Left lung (tissue), 10 donors: ENCODE results near the gene HEXIM1. TPM values are rescaled to one million over a fixed set of nuclear protein-coding genes. Genes with fewer than 3 reads are reported as not detected.
A peak's percentile ranks its signal among the peaks of the same experiment; 100 is the strongest.

ENCODE experiments used
- ATAC-seq: fragments of 200-7000 bp; cut with Tn5 transposase; one replicate; pipeline ENCODE4 v1.9.1; 2020; ENCODE audit warnings: moderate library complexity
- DNase-seq, 4 donors: peaks; one replicate each; pipeline ENCODE4 v3.0.0-alpha.2; 2013 to 2020
- H3K27ac ChIP-seq, 2 donors: fragments of 200-600 bp; sonication (generic) in 1 of 2; one replicate each; pipeline versions ENCODE4 v1.5.0 to v1.8.0; 2020 to 2021
- H3K27me3 ChIP-seq, 2 donors: fragments of 200-600 bp; sonication (generic) in 1 of 2; one replicate each; pipeline versions ENCODE4 v1.5.0 to v1.8.0; 2020 to 2021
- H3K36me3 ChIP-seq, 2 donors: fragments of 200-600 bp; sonication (generic) in 1 of 2; one replicate each; pipeline versions ENCODE4 v1.5.0 to v1.8.0; 2020 to 2021
- H3K4me1 ChIP-seq, 2 donors: fragments of 200-600 bp; one replicate each; pipeline ENCODE4 v1.8.0; 2021
- H3K4me3 ChIP-seq, 2 donors: fragments of 200-600 bp; sonication (generic) in 1 of 2; one replicate each; pipeline versions ENCODE4 v1.5.0 to v1.8.0; 2020 to 2021; ENCODE audit warnings: mild to moderate bottlenecking in 1 of 2
- H3K9me3 ChIP-seq, 2 donors: fragments of 200-600 bp; sonication (generic) in 1 of 2; one replicate each; pipeline versions ENCODE4 v1.5.0 to v1.8.0; 2020 to 2021
- intact Hi-C, 2 donors: fragments of 100-400 bp; cut with DNase I; formaldehyde crosslinking; loops; one replicate each; pipeline versions ENCODE4 v1.11.2 to v1.14.2; 2022
- polyA plus RNA-seq, 6 donors: library from polyadenylated mRNA; unstranded; fragments of 120-200 nt; gene quantifications; one replicate each; pipeline ENCODE4 v1.2.1, GENCODE V29; 2013; ENCODE audit not compliant: insufficient read length in 6 of 6
- total RNA-seq, 2 donors: library from RNA; stranded (reverse); fragmentation: NEBNext Ultra II Directional; extraction: Animal tissue kit (Norgen Biotek cat#: 25700); gene quantifications; one replicate each; pipeline ENCODE4 v1.2.1, GENCODE V29; 2021
- TF ChIP-seq, protein P1 (sequence below), 2 donors: fragments of 200-600 bp; sonication (generic) in 1 of 2; IDR thresholded peaks; one replicate each; pipeline versions ENCODE4 v1.5.0 to v1.8.0; 2021; ENCODE audit warnings: antibody characterized with exemption in 2 of 2
- donor health status: DM: no; HTN: yes; CAD: no.
- donor health status: DM: no; HTN: no; CAD: no.

HEXIM1 gene
- total and polyA plus RNA-seq, 8 donors = 27.3 to 41.5 (median 34.8) TPM

DNA sequence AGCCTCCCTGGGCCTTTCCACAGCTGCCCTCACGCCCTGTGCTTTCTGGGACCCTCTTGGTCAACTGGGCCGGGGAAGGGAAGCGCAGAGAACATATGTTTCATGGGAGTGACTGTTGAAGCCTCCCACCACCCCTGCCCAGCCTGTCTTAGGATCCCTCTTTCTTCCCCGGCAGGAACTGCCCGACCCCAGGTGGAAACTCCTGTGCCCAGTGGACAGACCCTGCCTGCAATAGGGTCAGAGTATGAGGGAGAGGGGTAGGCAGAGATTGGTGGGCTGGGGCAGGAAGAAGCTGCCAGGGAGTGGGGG, 23.9 kb downstream of the HEXIM1 start:
- Histone ChIP-seq H3K9me3 (no peaks in the 10 kb centered on the region), H3K27ac (peak overlapping the region; percentile 84 to 91), H3K4me3 (peak overlapping the region in 1 of 2 donors; percentile 31), H3K4me1 (peaks cover 20 to 54% of the 10 kb centered on the region in 2 donors), H3K36me3 (peaks cover 0 to 8% of the 10 kb centered on the region in 2 donors), H3K27me3 (no peaks in the 10 kb centered on the region)
- DNase-seq = no peak
- intact Hi-C loops = no loop called here
- TF ChIP-seq, protein P1, sequence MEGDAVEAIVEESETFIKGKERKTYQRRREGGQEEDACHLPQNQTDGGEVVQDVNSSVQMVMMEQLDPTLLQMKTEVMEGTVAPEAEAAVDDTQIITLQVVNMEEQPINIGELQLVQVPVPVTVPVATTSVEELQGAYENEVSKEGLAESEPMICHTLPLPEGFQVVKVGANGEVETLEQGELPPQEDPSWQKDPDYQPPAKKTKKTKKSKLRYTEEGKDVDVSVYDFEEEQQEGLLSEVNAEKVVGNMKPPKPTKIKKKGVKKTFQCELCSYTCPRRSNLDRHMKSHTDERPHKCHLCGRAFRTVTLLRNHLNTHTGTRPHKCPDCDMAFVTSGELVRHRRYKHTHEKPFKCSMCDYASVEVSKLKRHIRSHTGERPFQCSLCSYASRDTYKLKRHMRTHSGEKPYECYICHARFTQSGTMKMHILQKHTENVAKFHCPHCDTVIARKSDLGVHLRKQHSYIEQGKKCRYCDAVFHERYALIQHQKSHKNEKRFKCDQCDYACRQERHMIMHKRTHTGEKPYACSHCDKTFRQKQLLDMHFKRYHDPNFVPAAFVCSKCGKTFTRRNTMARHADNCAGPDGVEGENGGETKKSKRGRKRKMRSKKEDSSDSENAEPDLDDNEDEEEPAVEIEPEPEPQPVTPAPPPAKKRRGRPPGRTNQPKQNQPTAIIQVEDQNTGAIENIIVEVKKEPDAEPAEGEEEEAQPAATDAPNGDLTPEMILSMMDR (IDR thresholded peaks at IDR 0.05) = no peak
- no peak for ATAC-seq

DNA sequence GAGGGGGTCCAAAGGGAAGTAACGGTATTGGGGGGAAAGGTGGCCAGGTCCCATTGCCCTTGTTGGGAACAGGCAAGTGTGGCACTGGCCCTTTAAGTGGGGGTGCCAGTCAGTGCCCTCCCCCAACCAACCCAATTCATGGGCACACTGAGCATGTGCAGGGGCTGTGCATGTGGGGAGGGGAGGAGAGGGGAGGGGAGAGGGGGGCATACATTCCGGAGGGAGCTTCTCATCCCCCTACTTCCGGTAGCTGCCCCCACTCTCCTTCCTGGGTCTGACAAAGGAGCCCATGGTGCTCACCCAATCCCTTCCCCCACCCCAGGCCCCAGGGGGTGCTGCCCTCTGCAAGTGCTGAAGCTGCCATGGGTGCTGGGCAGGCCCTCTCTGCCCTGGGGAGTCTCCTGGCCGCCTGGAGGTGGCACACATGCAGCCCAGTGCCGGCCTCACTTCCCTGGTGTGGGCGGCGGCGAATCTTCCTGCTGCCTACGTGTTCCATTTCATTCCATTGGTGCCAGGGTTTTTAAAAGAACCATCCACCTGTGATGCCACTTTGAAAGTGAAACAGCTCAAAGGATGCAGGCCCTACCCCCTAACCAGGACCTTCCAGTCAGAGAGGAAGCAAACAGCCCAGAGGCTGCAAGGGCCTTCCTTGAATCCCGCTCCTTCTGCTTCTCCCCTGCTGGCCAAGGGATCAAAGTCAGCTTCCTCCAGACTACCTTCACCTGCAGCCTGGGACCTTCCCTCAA, 24.4 kb downstream of the HEXIM1 start:
- Histone ChIP-seq H3K27ac (peak overlapping the region; percentile 84 to 91), H3K4me1 (peaks cover 20 to 54% of the 10 kb centered on the region in 2 donors), H3K27me3 (no peaks in the 10 kb centered on the region), H3K36me3 (peaks cover 0 to 8% of the 10 kb centered on the region in 2 donors), H3K9me3 (no peaks in the 10 kb centered on the region), H3K4me3 (peak overlapping the region; percentile 2 to 31)
- DNase-seq (peak in 3 of 4 donors; percentile 73 to 85 (median 84)), ATAC-seq (peak; percentile 71)
- intact Hi-C loops = no loop called here
- TF ChIP-seq, protein P1 (IDR thresholded peaks at IDR 0.05) = no peak

DNA sequence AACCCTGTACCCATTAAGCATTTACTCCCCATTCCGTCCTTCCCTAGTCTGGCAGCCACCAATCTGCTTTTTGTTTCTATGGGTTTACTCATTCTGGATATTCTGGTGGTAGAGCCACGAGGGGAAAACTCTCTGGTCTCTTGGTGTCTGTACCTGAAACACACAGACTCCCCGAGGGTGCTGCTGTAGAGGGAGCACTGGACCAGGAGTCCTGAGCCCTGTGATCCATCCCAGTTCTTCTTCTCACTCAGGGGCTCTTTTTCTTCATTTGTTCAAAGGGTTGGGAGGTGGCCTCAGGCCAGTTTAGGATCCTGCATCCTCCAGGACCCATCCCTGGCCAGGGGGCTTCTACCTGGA, 27.5 kb downstream of the HEXIM1 start:
- H3K4me3 ChIP-seq = no peak overlapping the region
- intact Hi-C loops = no loop called here
- peak overlapping the region in 1 of 2 donors; percentile 72 for H3K27ac ChIP-seq
- TF ChIP-seq, protein P1 (IDR thresholded peaks at IDR 0.05) = no peak
- H3K36me3 ChIP-seq = no peaks in the 10 kb centered on the region
- no peaks in the 10 kb centered on the region for H3K27me3 ChIP-seq
- no peaks in the 10 kb centered on the region for H3K9me3 ChIP-seq
- DNase-seq (no peak), ATAC-seq (no peak)
- H3K4me1 ChIP-seq = peaks cover 16 to 50% of the 10 kb centered on the region in 2 donors

DNA sequence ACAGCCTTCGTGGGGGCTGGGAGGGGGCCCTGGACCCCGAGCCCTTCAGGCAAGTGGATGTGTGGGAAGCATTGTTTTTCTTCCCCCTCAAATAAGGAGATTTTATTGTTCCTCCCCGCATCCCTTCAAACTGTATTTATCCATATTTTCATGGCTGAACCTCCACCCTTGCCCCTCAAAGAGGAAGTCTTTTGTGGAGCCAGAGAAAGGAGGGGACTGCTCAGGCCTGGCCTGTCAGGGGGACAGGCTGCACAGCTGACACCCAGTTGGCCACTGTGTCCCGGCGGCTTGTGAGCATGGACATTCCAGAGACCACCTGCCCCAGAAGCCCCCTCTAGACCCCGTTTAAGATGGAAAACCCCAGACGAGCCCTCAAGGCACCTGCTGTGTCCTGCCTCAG, 29.3 kb downstream of the HEXIM1 start:
- Histone ChIP-seq H3K36me3 (no peaks in the 10 kb centered on the region), H3K27ac (no peak overlapping the region), H3K27me3 (no peaks in the 10 kb centered on the region), H3K9me3 (no peaks in the 10 kb centered on the region), H3K4me1 (peaks cover 0 to 32% of the 10 kb centered on the region in 2 donors), H3K4me3 (no peak overlapping the region)
- DNase-seq = no peak
- no peak for ATAC-seq
- intact Hi-C loops = no loop called here
- TF ChIP-seq, protein P1 (IDR thresholded peaks at IDR 0.05) = no peak

DNA sequence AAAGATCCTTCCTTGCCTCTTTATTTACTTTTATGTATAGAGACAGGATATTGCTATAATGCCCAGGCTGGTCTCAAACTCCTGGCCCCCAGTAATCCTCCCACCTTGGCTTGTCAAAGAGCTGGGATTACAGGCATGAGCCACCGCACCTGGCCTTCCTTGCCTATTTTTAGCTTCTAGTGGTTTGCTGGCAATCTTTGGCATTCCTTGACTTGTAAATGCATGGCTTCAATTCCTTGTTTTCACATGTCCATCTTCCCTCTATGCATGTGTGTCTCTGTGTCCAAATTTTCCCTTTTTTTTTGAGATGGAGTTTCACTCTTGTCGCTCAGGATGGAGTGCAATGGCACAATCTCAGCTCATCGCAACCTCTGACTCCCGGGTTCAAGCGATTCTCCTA, 35.9 kb downstream of the HEXIM1 start:
- Histone ChIP-seq H3K9me3 (no peaks in the 10 kb centered on the region), H3K4me3 (no peak overlapping the region), H3K27ac (no peak overlapping the region), H3K27me3 (no peaks in the 10 kb centered on the region), H3K36me3 (no peaks in the 10 kb centered on the region), H3K4me1 (no peaks in the 10 kb centered on the region)
- TF ChIP-seq, protein P1 (IDR thresholded peaks at IDR 0.05) = no peak
- ATAC-seq (no peak), DNase-seq (no peak)
- intact Hi-C loops = no loop called here
